GM12865 (cell line): ENCODE measurements around the gene TEPSIN.

Experiments used
- DNase-seq: peaks from one replicate; pipeline ENCODE4 v3.0.0; 2010; ENCODE audit warnings: low read depth
- H3K4me3 ChIP-seq: 2 replicates; pipeline ENCODE4 v1.5.1; 2011; ENCODE audit warnings: mild to moderate bottlenecking, low read depth, low read length, control low read depth
- TF ChIP-seq, protein P1 (sequence below): IDR thresholded peaks from 2 replicates; pipeline ENCODE4 v1.5.1; 2011; ENCODE audit warnings: low read length, control low read depth, low read depth, inconsistent platforms; ENCODE audit not compliant: insufficient read depth; ENCODE audit errors: missing control alignments

TEPSIN gene

DNA sequence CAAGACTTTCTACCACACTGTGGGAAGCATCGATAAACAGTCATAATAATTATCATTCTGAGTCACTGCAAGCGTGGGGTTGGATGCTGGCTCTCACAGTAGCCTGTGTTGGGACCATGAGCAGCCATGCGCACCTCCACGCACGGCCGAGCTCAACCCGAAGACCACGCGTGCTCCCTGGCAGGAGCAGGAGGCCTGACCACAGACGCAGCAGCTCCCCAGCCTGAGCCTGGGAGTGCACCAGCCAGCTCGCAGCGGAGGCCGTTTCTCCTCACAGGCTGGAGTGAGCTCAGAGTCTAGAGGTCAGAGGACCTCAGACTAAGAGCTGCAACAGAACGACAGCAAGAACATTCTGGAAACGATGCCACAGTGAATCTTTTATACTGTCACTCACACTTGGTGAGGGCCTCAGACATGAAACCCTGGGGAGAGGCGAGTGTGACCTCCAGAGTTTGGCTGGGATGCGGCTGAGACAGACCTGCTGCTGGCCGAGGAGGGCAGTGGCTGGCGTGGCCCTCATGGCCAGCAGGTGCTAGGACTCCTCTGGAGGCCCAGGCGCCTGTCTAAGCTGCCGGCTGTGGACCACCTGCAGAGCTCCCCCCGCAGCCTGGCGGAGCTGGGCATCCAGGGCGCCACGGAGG is 6.3 kb upstream of the TEPSIN start:
- peak; percentile 85 for DNase-seq
- TF ChIP-seq, protein P1, sequence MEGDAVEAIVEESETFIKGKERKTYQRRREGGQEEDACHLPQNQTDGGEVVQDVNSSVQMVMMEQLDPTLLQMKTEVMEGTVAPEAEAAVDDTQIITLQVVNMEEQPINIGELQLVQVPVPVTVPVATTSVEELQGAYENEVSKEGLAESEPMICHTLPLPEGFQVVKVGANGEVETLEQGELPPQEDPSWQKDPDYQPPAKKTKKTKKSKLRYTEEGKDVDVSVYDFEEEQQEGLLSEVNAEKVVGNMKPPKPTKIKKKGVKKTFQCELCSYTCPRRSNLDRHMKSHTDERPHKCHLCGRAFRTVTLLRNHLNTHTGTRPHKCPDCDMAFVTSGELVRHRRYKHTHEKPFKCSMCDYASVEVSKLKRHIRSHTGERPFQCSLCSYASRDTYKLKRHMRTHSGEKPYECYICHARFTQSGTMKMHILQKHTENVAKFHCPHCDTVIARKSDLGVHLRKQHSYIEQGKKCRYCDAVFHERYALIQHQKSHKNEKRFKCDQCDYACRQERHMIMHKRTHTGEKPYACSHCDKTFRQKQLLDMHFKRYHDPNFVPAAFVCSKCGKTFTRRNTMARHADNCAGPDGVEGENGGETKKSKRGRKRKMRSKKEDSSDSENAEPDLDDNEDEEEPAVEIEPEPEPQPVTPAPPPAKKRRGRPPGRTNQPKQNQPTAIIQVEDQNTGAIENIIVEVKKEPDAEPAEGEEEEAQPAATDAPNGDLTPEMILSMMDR = no peak
- no peak overlapping the region for H3K4me3 ChIP-seq

- DNase-seq = no peak
- TF ChIP-seq, protein P1 = no peak
These were observed 5.6 kb upstream of the TEPSIN start for GRCh38 chr17:81244358-81245023.

DNA sequence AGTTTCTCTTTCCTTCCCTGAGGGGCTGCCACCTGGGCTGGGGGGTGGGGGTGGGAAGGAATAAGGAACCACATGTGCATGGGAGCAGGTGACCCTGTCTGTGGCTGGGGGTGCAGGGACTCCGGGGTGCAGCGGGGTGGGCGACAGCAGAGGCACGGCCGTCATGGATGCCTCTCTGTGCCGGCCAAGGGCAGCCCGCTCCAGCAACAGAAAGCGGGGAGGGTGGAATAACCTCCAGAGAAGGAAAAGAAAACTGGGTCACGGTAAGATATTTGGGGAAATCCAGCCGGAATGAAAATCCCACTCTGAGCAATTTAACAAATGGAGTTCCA is 4.4 kb upstream of the TEPSIN start:
- no peak for DNase-seq
- H3K4me3 ChIP-seq = no peak overlapping the region
- TF ChIP-seq, protein P1 = no peak

More at GRCh38 chr17:81244358-81245023, 5.6 kb upstream of the TEPSIN start:
- H3K4me3 ChIP-seq = no peak overlapping the region

GRCh38 chr17:81242421-81243332 is 3.8 kb upstream of the TEPSIN start:
- DNase-seq = no peak
- no peak overlapping the region for H3K4me3 ChIP-seq
- TF ChIP-seq, protein P1 = no peak

GRCh38 chr17:81241648-81242420 is 3.0 kb upstream of the TEPSIN start:
- TF ChIP-seq, protein P1 = peak; percentile 89
- DNase-seq = peak; percentile 78
- no peak overlapping the region for H3K4me3 ChIP-seq

- TF ChIP-seq, protein P1 = no peak
- DNase-seq = no peak
- no peak overlapping the region for H3K4me3 ChIP-seq
These were observed 2.3 kb upstream of the TEPSIN start for GRCh38 chr17:81241203-81241602.
